Activated T-cell treated with anti-CD3 and anti-CD28 coated beads, Interleukin-2, amount 50 U/mL, for 4 hours (primary cell): ENCODE data around the gene JAM3. TPM values are rescaled to one million over a fixed set of nuclear protein-coding genes. Genes with fewer than 3 reads are reported as not detected.

Source experiments
- ATAC-seq, 2 donors: fragments of 200-7000 bp; cut with Tn5 transposase; one replicate each; pipeline ENCODE4 v1.10.0; 2021
- DNase-seq: peaks from one replicate; pipeline ENCODE4 v3.0.0-alpha.2; 2020
- H3K27me3 Mint-ChIP-seq: one replicate; pipeline ENCODE4 v1.8.0; 2021; ENCODE audit warnings: low read depth, mixed read lengths
- H3K36me3 Mint-ChIP-seq: one replicate; pipeline ENCODE4 v1.8.0; 2022; ENCODE audit warnings: mixed read lengths; ENCODE audit not compliant: insufficient read depth
- H3K4me1 Mint-ChIP-seq: one replicate; pipeline ENCODE4 v1.8.0; 2021; ENCODE audit warnings: low read depth, mixed read lengths
- H3K4me3 Mint-ChIP-seq: one replicate; pipeline ENCODE4 v1.8.0; 2021; ENCODE audit warnings: mild to moderate bottlenecking, moderate library complexity, mixed read lengths
- H3K9me3 Mint-ChIP-seq: one replicate; pipeline ENCODE4 v1.8.0; 2021; ENCODE audit warnings: mixed read lengths
- total RNA-seq, 3 donors: library from RNA; stranded (reverse); gene quantifications; one replicate each; pipeline ENCODE4 v1.2.1, GENCODE V29; 2021

The JAM3 gene
- total RNA-seq, result 10 to 100 TPM; 12.5 to 14.1 (median 12.8) TPM

DNA sequence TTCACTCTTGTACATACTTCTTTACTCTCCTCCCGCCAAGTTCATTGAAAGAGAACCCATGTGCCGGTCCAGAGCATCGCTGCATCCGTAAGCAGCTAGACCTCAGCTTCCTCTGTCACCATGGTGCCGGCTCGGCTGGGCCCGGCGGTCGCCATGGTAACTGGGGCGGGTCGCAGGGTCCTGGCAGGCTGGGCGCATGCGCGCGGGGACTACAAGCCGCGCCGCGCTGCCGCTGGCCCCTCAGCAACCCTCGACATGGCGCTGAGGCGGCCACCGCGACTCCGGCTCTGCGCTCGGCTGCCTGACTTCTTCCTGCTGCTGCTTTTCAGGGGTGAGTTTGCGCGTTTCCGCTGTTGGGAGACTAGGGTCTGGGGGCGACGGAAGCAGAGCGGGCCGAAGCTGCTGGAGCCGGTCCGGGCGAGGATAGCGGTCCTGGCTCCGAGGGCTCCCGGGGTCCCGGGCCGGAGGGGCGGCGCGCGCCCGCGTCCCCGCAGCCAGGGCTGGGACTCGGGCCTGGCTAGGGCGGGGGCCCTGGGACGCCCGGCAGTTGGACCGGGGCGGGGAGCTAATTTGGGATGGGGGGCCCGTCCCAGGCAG lies at the start of gene JAM3:
Gene JAM3 (plus strand): TSS at position 244 of the 597 bp plus-strand sequence. CDS start 12 bp downstream, at position 256.
- peak; percentile 97 to 98 for ATAC-seq
- DNase-seq, result peak; percentile 97
- H3K9me3 Mint-ChIP-seq, result no peaks in the 10 kb centered on the region
- H3K4me1 Mint-ChIP-seq, result peaks cover 6% of the 10 kb centered on the region
- peaks cover 15% of the 10 kb centered on the region for H3K27me3 Mint-ChIP-seq
- peak within 1 kb of the TSS; percentile 93 for H3K4me3 Mint-ChIP-seq
- no peaks in the 10 kb centered on the region for H3K36me3 Mint-ChIP-seq

DNA sequence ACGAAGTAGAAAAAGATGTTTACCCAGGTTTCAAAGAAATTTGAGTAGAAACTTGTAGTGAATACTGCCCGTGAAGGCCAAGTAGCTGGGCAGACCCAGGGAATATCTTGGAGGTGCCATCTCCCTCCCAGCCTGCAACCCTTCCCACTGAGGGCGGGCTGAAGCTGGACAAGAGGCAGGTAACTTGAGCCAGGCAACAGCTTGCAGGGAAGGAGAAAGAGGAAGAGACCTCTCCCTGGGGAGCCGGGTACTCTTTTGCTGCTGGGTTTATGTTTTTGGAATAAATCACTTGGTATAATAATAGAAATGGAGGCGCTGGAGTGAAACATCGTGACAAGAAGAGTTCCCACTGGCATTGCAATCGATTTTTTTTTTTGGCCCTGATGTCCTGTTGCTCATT lies 49.4 kb upstream of the JAM3 start:
- no peaks in the 10 kb centered on the region for H3K4me1 Mint-ChIP-seq
- H3K9me3 Mint-ChIP-seq, result no peaks in the 10 kb centered on the region
- DNase-seq (no peak), ATAC-seq (no peak)
- H3K4me3 Mint-ChIP-seq, result no peak overlapping the region
- H3K36me3 Mint-ChIP-seq, result no peaks in the 10 kb centered on the region
- H3K27me3 Mint-ChIP-seq, result peaks cover 24% of the 10 kb centered on the region

DNA sequence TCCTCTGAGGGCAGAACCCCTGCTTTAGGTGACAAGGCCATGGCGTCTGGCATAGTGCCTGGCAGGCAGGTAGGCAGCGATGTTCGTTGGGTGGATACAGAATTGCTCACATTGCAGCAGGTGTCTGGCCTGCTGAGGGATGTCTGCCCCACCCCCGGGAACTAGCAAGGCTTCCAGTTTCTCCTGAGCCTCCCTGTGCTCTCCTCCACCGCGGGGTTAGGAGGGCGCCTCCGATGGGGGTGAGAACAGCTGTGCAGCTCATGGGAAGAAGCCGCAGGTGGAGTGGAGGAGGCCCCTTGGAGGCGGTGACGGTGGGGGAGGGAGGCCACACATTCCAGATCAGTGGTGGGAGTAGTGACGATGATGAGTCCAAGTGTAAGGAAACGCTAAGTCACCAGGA lies 48.3 kb upstream of the JAM3 start:
- ATAC-seq, result no peak
- no peaks in the 10 kb centered on the region for H3K4me1 Mint-ChIP-seq
- no peaks in the 10 kb centered on the region for H3K36me3 Mint-ChIP-seq
- no peak for DNase-seq
- H3K9me3 Mint-ChIP-seq, result no peaks in the 10 kb centered on the region
- peaks cover 24% of the 10 kb centered on the region for H3K27me3 Mint-ChIP-seq
- no peak overlapping the region for H3K4me3 Mint-ChIP-seq

DNA sequence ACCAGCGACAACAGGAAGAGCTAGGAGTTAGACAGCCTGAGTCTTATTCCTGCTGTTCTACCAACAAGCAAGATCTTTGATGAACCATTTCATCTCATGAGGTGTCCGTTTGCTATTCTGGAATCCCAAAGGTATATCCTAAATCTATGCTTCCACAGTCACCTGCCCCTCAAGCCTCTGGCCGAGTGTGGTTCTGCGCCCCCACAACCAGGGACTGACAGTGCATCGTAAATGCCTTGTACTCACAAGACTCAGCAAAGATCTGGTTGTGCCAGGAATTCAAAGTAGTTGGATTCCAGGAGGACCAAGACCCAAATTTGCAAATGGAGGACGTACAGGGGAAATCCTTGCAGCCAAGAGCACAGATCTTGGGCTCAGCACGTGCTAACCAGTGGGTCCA lies 47.5 kb upstream of the JAM3 start:
- Mint-ChIP-seq H3K36me3 (no peaks in the 10 kb centered on the region), H3K9me3 (no peaks in the 10 kb centered on the region), H3K27me3 (peaks cover 21% of the 10 kb centered on the region), H3K4me1 (no peaks in the 10 kb centered on the region), H3K4me3 (no peak overlapping the region)
- DNase-seq (no peak), ATAC-seq (no peak)

DNA sequence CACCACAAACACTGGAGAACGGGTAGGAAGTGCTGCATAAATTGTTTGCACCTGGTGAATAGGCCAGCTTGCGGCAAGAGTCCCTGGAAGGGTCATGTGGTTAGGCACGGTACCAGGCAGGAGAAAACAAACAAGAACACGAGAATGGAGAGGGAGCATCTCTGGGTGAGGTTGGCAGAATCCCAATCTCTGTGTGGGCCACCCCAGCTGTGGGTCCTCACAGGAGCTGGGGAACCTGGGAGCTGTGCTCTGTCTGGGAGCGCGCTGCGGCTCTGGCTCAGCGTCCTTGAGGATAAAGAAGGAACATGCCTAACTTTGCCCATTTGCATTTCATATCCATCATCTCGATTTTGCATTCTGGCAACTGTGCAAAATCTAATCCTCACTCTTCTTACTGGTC lies 46.1 kb upstream of the JAM3 start:
- Mint-ChIP-seq H3K4me3 (no peak overlapping the region), H3K9me3 (no peaks in the 10 kb centered on the region), H3K27me3 (peaks cover 15% of the 10 kb centered on the region), H3K36me3 (no peaks in the 10 kb centered on the region), H3K4me1 (peaks cover 11% of the 10 kb centered on the region)
- DNase-seq (no peak), ATAC-seq (no peak)

DNA sequence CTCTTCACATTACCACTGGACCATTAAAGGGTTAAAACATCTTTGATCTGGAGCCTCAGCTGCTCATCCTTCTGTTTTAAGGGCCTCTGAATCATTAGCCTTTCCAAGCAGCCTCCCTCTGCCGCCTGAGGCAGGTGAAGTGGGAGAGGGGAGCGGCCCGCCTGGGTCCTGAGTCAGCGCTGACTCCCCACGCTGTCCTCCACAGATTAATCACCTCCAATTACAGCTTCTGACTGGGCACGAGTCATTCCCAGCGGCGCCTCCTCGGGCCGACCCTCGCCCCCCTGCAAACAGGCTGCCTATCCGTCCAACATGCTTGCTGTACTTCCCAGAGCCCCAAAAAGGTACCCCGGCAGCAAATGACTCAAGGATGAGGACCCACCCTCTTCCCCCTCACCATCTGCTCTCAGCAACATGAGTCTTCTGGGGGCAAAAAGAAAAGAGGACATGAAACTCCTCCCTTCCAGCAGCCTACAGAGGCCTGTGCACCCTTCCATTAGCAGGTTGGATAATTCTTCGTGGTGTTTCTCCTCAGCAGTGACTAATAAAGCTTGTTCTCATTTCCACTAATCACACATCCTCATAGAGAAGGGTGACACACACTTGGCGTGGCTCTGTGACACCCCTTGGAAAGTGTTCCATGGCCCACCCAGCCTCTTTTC lies 44.3 kb upstream of the JAM3 start:
- Mint-ChIP-seq H3K4me3 (no peak overlapping the region), H3K4me1 (peaks cover 28% of the 10 kb centered on the region), H3K9me3 (no peaks in the 10 kb centered on the region), H3K36me3 (no peaks in the 10 kb centered on the region), H3K27me3 (peaks cover 10% of the 10 kb centered on the region)
- peak; percentile 65 to 71 for ATAC-seq
- no peak for DNase-seq

DNA sequence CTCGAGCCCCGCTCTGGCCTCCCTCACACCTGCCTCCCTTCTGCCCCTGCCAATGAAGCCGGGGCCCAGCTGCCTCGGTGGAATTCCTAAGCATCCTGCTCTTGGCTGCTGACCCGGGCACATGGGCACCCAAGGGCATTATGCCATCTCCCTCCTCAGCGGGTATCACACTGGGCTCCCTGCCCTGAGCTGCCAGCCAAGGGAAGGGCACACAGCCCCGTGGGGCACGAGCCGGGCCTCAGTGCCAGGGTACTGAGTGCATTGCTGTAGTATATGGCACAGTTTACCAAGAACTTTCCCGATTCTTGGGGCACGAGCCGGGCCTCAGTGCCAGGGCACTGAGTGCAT lies 43.8 kb upstream of the JAM3 start:
- H3K4me1 Mint-ChIP-seq, result peaks cover 28% of the 10 kb centered on the region
- H3K36me3 Mint-ChIP-seq, result no peaks in the 10 kb centered on the region
- DNase-seq (no peak), ATAC-seq (no peak)
- H3K4me3 Mint-ChIP-seq, result no peak overlapping the region
- peaks cover 6% of the 10 kb centered on the region for H3K27me3 Mint-ChIP-seq
- H3K9me3 Mint-ChIP-seq, result no peaks in the 10 kb centered on the region

DNA sequence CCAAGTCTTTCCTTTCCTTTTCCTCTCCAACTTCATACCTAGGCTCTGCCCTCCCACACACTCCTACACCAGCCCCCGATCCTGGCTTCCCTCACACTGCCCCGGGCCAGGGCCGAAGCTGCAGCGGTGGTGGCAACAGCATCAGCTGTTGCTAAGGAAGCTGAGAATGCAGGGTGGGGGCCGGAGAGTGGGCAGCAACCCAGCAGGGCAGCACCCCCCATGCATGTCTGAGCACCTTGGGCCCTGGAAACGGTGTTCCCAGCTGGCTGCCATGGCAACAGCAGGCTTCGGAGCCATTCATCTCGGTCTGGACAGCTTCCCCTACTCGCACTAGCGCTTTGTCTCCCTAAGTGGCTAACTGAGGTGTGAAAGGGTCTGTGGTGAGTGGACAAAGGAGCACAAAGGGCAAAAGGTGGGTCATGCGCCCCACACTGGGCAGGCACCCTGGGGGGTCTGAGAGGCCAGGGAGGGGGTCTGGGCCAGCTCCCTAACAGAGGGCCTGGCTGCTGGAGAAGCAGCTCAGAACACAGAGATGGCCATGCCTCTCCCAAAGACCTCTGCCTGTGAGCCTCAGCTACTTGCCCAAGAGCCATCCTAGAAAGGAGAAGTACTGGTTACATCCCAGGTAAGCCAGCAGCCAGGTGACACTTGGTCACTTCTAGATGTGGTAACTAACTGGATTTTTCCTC lies 42.1 kb upstream of the JAM3 start:
- H3K4me3 Mint-ChIP-seq, result no peak overlapping the region

DNA sequence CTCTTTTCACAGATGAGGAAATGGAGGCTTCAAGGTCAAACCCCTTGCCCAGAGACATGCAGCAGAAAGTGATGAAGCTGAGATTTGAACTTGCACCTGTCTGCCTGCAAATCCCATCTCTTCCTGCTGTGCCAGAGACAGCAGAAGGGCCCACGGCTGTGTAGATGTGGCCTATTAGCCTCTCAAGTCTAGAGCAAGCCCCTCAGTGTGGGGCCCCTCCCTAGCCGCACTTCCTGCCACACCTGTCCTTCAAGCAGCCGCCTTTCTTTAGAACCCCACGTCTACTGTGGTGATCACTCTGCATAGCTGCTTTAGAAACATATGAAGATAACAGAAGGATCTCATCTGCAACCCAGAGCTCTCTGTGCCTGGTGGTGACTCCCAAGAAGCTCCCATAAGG lies 41.2 kb upstream of the JAM3 start:
- Mint-ChIP-seq H3K9me3 (no peaks in the 10 kb centered on the region), H3K4me3 (no peak overlapping the region), H3K36me3 (no peaks in the 10 kb centered on the region), H3K4me1 (peaks cover 35% of the 10 kb centered on the region), H3K27me3 (peaks cover 3% of the 10 kb centered on the region)
- ATAC-seq (peak; percentile 38 to 41), DNase-seq (no peak)

More for the DNA sequence above, 42.1 kb upstream of the JAM3 start:
- Mint-ChIP-seq H3K9me3 (no peaks in the 10 kb centered on the region), H3K36me3 (no peaks in the 10 kb centered on the region), H3K4me1 (peaks cover 28% of the 10 kb centered on the region), H3K27me3 (no peaks in the 10 kb centered on the region)
- DNase-seq, result no peak
- ATAC-seq, result no peak

DNA sequence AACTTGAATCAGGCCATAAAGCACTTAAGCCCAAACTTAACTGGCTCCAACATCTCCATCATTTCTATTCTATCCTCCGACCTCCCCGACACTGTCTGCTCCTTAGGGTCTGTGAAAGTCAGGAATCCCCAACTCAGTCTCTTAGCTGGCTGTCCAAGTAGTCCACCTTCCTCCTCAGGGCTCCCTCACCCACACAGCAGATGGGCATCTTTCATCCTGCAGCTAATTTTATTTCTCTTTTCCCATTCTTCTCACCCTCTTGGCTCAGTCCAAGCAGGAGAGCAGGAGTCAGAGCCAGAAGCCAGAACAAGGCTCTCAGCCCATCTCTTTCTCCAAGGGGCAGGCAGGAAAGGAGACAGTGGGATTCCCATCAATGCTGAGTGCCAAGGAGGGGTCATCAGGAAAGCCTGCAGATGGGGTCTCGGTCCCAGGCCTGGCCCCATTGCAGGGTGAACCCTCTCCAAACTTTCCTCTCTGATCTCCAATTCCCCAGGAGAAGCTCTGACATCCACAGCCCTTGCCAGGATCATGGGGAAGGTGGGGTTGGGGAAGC lies 40.4 kb upstream of the JAM3 start:
- no peaks in the 10 kb centered on the region for H3K36me3 Mint-ChIP-seq
- peaks cover 3% of the 10 kb centered on the region for H3K27me3 Mint-ChIP-seq
- ATAC-seq (no peak), DNase-seq (no peak)
- H3K9me3 Mint-ChIP-seq, result no peaks in the 10 kb centered on the region
- H3K4me1 Mint-ChIP-seq, result peaks cover 42% of the 10 kb centered on the region
- H3K4me3 Mint-ChIP-seq, result no peak overlapping the region

DNA sequence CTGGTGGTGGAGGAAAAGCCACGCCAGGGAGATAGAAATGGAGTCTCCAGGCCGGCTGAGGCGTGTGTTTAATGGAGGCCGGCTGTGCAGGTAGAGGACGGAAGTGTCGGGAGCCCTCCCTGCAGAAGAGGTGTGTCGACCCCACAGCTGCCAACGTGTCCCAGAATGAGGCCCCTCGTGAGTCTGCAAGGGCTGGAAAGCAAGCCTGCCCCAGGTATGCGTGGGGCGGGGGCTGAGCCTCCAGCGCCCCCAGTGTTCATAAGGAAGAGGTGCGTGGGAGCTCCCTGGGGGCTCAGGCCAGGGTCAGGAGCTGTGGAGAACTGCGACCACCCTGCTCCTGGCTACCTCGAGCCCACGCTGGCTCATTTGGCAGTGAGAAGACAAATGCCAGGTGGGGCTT lies 38.0 kb upstream of the JAM3 start:
- Mint-ChIP-seq H3K27me3 (peaks cover 3% of the 10 kb centered on the region), H3K36me3 (no peaks in the 10 kb centered on the region), H3K9me3 (no peaks in the 10 kb centered on the region), H3K4me1 (peaks cover 65% of the 10 kb centered on the region), H3K4me3 (no peak overlapping the region)
- DNase-seq (no peak), ATAC-seq (no peak)

DNA sequence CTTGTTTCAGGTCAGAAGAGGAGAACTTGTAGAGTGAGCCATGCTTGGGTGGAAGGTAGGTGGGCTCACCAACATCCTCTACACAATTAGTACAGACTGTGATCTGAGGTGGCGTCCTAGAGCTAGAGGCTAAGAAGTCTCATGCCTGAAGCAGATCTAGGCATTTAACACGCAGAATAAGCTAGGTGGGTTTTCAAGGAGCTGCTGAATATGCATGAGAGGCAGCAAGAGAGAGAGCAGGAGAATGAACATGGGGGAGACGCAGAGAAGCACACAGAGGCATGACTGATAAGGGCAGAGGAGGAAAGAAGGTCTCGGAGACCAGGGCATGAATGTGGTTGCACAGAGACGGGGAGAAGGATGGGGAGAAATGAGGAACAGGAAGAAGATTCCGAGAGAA lies 36.8 kb upstream of the JAM3 start:
- Mint-ChIP-seq H3K4me1 (peaks cover 66% of the 10 kb centered on the region), H3K36me3 (no peaks in the 10 kb centered on the region), H3K4me3 (no peak overlapping the region), H3K9me3 (no peaks in the 10 kb centered on the region), H3K27me3 (peaks cover 3% of the 10 kb centered on the region)
- DNase-seq, result no peak
- no peak for ATAC-seq

DNA sequence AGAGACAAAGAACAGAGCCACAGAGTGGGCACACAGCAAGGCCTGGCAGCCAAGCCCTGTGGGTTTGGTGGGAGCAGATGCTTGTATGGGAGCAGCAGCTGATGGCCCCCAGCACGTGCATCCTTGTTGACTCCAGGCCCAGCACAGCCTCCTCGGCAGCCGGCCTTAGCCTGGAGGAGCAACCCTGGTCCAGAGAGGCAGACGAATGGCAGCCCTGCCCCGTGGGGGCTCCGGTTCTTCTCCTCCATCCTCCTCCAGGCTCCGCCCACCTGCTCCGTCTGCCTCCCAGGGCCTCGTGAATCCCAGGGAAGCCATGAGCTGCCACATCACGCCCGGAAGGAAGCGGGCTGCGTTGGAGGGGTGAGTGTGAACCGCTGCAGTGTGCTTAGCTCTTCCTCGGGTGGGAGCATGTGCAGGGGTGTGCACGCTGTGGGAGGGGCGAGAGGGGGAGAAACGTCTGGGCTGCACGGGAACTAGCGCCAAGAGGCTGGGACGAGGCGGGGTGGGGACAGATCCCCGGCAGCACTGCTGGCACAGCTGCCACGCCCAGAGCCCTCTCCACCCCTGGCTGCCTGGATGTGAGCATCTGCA lies 36.3 kb upstream of the JAM3 start:
- H3K9me3 Mint-ChIP-seq, result no peaks in the 10 kb centered on the region
- peaks cover 3% of the 10 kb centered on the region for H3K27me3 Mint-ChIP-seq
- peaks cover 64% of the 10 kb centered on the region for H3K4me1 Mint-ChIP-seq
- DNase-seq, result no peak
- no peak overlapping the region for H3K4me3 Mint-ChIP-seq
- no peaks in the 10 kb centered on the region for H3K36me3 Mint-ChIP-seq
- no peak for ATAC-seq

DNA sequence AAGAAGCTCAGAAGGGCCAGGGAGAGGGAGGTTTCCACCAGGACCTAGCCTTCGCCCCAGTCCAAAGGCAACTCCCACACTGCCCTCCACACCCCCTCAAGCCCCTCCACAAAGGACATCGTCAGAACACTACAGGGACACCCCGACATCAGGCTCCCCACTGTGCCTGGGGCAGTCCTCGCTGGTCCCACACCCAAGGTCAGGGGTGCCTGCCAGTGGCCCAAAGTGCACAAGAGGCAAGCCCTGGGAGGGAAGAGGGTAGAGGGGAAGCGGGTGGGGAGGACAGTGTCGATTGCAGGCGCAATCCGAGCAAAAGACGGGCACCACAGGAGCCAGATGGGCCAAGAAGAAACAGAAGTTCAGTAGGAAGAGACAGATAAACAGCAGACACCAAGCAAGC lies 35.6 kb upstream of the JAM3 start:
- H3K4me3 Mint-ChIP-seq, result no peak overlapping the region
- peaks cover 62% of the 10 kb centered on the region for H3K4me1 Mint-ChIP-seq

More for the DNA sequence above, 35.6 kb upstream of the JAM3 start:
- H3K9me3 Mint-ChIP-seq, result no peaks in the 10 kb centered on the region
- ATAC-seq (no peak), DNase-seq (no peak)
- H3K27me3 Mint-ChIP-seq, result peaks cover 3% of the 10 kb centered on the region
- no peaks in the 10 kb centered on the region for H3K36me3 Mint-ChIP-seq
